Fibroblast of villous mesenchyme (primary cell): Measurements from ENCODE around the gene MAL. TPM values are rescaled to one million over a fixed set of nuclear protein-coding genes. Genes with fewer than 3 reads are reported as not detected.

Experiments used
- DNase-seq: peaks from one replicate; pipeline ENCODE4 v3.0.0-alpha.2; 2010; ENCODE audit warnings: low read depth
- H3K4me3 ChIP-seq: 2 replicates; pipeline ENCODE4 v1.5.1; 2011; ENCODE audit warnings: low read depth, mild to moderate bottlenecking, low read length
- CTCF ChIP-seq: IDR thresholded peaks from 2 replicates; pipeline ENCODE4 v1.5.1; 2012; ENCODE audit warnings: low read depth, mild to moderate bottlenecking, low read length; ENCODE audit not compliant: insufficient read depth
- total RNA-seq: library from RNA; depleted of rRNA; stranded (reverse); fragments of >200 nt; gene quantifications from 2 replicates; pipeline ENCODE4 v1.2.3, GENCODE V29; 2012

The MAL gene
- total RNA-seq, 1 donor = not detected

- no peak for DNase-seq
Measured at GRCh38 chr2:95077530-95077825, 52.0 kb downstream of the MAL start.

GRCh38 chr2:95077861-95078603, 52.5 kb downstream of the MAL start:
- TF ChIP-seq CTCF = no peak
- H3K4me3 ChIP-seq = no peak overlapping the region
- DNase-seq = no peak

More at GRCh38 chr2:95077530-95077825, 52.0 kb downstream of the MAL start:
- TF ChIP-seq CTCF = no peak
- no peak overlapping the region for H3K4me3 ChIP-seq

- DNase-seq = peak; percentile 19
- H3K4me3 ChIP-seq = no peak overlapping the region
- no peak for TF ChIP-seq CTCF
Measured at GRCh38 chr2:95079199-95079683, 53.7 kb downstream of the MAL start.

- DNase-seq = no peak
- no peak for TF ChIP-seq CTCF
- no peak overlapping the region for H3K4me3 ChIP-seq
Measured at GRCh38 chr2:95082477-95082876, 57.0 kb downstream of the MAL start.

GRCh38 chr2:95086017-95086416, 60.5 kb downstream of the MAL start:
- H3K4me3 ChIP-seq = no peak overlapping the region
- no peak for DNase-seq
- no peak for TF ChIP-seq CTCF

GRCh38 chr2:95087379-95087778, 61.9 kb downstream of the MAL start:
- TF ChIP-seq CTCF = no peak
- DNase-seq = no peak
- H3K4me3 ChIP-seq = no peak overlapping the region
